Tibial nerve (tissue), 3 donors: ENCODE results near the gene RBM20.

Experiments
- POLR2A ChIP-seq, 2 donors: fragments of 450-650 bp; IDR thresholded peaks; one replicate each; pipeline ENCODE4 v1.6.1; 2017; ENCODE audit warnings: antibody characterized with exemption in 2 of 2, mild to moderate bottlenecking in 2 of 2, moderate library complexity in 2 of 2
- TF ChIP-seq, protein P1 (sequence below), 5 experiments: fragments of 200-600 bp in 3 of 5; fragments of 450-650 bp in 2 of 5; sonication (generic) in 3 of 5; IDR thresholded peaks; one replicate each; pipeline ENCODE4 v1.5.1; 2016 to 2019; ENCODE audit warnings: antibody characterized with exemption in 5 of 5, mild to moderate bottlenecking in 3 of 5, moderate library complexity in 2 of 5

DNA sequence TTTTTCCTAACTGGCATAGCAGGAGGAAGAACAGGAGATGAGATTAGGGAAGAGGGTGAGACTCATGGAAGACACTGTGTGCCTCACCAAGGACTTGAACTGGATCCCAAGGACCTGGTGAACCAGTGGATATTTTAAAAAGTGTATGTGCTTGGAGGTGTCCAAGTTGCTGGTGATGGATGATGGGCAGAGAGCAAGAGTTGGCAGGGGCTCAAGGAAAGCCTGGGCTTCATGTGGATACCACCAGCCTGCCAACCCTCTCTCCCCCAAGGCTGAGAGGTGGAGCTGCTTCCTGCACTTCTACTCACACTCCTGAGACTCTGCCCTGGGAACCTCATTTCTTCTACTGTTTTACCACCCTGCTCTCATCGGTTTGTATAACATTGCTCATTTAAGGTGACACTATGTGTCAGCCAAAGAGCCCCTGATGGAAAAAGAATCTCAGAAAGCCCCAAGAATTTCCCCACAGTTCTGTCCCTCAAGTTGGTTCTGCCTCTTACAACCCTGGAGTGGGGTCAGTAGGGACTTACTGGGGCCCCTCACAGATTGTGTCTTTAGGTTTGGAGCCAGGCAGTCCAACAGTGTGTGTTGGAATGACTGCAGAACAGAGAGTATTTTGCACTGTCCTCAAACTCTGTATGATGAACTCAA lies 171.3 kb downstream of the RBM20 start:
- TF ChIP-seq, protein P1, sequence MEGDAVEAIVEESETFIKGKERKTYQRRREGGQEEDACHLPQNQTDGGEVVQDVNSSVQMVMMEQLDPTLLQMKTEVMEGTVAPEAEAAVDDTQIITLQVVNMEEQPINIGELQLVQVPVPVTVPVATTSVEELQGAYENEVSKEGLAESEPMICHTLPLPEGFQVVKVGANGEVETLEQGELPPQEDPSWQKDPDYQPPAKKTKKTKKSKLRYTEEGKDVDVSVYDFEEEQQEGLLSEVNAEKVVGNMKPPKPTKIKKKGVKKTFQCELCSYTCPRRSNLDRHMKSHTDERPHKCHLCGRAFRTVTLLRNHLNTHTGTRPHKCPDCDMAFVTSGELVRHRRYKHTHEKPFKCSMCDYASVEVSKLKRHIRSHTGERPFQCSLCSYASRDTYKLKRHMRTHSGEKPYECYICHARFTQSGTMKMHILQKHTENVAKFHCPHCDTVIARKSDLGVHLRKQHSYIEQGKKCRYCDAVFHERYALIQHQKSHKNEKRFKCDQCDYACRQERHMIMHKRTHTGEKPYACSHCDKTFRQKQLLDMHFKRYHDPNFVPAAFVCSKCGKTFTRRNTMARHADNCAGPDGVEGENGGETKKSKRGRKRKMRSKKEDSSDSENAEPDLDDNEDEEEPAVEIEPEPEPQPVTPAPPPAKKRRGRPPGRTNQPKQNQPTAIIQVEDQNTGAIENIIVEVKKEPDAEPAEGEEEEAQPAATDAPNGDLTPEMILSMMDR (IDR thresholded peaks at IDR 0.05): no peak
- no peak for TF ChIP-seq POLR2A (IDR thresholded peaks at IDR 0.05)
